UCSD-AML1 (cell line): Measurements from ENCODE around the gene CYP8B1.

Source experiments
- DNase-seq: peaks from one replicate; lab custom pipeline; 2025; ENCODE audit not compliant: unreplicated experiment; lab: John Stamatoyannopoulos, UW

The CYP8B1 gene

DNA sequence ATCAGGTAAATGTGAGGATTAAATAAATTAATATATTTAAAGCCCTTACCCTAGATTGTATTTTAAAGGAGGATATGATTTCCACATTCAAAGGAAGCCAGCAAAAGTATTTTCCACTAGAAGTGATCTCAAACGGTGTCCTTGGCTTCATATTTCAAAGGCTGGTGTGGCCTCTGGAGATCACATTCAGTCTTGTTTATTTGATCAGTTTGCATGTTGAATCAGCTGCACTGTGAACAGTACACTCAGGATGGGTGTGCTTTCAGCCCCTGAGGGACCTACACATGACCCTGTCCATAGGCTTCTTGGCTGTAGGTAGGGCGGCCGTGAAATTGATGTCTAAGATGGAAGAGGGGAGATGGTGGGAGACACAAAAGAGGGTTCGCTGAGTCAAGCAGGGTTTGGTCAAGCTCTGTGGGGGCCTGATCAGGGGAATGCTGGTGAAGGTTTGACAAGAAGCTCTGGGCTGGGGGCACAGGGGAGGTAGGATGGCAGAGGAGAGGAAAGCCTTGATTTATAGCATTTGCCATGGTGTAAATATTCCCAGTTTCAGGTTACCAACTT, 21.9 kb downstream of the CYP8B1 start:
- DNase-seq = no peak

DNA sequence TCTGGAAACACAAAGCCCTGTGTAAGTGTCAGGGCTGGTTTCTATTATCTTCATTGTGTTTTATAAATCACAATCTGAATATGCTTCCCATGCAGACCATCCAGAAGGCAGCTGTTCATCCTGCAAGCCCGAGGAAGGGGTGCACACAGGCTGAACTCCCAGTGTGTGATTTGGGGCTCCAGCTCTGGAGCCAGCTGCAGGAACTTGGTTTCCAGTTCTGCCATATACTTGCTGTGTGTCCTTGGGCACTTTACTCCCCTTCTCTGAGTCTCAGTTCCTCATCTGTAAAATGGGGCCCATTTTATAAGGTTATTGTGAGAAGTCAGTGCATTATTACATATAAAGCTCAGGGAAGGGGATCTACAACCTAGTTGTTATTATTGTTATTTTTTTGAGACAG, 22.6 kb downstream of the CYP8B1 start:
- no peak for DNase-seq

DNA sequence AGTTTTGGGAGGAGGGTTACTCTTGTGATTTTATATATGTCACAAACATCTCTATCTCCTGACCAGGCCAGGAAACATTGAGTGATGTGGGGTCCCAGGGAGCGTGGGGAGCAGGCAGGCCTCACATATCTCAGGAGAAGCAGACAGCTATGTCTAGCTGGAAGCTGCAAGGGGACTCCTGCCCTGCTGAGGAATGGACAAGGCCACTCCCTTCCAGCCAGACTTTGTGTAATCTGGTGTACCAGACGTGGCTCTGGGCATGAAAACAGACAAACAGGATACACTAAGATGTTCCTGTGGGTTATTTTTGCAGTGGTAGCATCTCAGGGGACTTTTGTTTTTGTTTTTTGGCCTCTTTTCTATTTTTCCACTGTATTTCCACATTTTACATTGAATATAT, 23.2 kb downstream of the CYP8B1 start:
- no peak for DNase-seq

DNA sequence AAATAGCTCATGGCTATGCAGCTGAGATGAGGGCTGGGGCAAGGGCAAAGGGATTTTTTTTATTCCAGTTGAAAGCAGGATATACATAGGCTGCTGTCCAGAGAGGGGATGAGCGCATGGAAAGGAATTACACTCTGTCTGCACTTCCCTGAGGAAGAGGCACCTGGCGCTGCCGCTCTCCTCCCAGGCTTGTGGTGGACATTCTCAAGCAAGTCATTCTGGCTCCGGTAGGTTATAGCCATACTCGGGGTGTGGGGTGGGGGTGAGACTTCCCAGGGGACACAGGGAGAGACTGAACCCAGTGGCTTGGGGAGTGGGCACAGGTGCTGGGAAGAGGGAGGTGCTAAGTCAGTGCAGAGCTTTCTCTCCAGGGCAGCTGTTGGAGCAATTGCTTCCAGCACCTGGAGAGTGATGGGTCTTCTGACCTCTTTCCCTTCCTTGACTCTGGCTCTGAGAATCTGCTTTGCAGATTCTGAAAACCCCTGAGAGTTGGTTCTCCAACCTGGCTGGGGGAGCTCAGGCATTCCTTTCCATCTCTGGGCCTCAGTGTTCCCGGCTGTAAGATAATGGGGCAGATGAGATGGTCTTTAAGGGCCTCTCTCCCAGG, 24.3 kb downstream of the CYP8B1 start:
- DNase-seq = no peak

DNA sequence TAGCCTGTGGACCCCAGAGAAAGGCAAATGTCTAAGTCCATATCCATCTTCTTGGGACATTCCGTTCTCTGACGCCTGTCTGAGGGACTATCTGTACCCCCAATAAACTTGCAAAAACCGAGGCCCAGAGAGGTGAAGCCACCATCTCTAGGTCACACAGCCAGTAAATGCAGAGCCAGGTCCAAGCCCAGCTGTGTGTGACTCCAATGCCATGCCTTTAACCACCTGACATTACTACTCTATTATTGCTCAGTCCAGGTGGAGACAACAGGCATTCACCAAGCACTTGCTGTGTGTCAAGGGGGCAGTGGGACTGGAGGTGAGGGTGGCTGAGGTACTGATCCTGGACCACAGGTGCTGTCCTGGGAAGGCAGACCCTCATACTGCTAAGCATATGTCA, 25.4 kb downstream of the CYP8B1 start:
- no peak for DNase-seq

DNA sequence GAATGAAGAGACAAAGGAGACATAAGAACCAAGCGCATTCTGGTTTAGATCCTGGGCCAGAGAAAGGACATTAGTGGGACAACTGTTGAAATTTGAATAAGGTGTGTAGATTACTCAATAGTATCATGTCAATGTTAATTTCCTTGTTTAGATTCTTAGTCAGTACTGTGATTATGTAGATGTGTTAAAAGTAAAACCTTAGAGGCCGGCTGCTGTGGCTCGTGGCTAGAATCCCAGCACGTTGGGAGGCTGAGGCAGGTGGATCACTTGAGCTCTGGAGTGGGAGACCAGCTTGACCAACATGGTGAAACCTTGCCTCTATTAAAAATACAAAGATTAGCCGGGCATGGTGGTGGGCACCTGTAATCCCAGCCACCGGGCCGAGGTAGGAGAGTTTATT, 26.7 kb downstream of the CYP8B1 start:
- no peak for DNase-seq

DNA sequence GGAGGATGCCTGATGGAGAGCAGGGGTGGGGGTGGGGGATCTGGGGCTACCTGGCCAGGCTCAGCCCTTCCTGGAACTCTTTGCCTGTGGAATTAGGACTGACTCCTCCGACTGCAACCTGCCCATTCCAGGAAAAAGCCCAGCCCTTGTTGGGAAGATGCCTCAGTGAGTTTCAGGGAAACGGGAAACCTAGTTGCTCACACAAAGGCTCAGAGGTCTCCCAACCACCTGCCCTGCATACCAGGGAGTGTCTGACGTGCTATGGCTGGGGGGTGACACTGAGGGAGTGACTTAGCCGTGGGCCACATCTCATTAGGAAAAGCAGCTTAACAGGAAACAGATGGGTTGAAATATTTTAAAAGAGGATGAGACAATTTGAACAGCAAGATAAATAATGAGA, 27.9 kb downstream of the CYP8B1 start:
- no peak for DNase-seq

DNA sequence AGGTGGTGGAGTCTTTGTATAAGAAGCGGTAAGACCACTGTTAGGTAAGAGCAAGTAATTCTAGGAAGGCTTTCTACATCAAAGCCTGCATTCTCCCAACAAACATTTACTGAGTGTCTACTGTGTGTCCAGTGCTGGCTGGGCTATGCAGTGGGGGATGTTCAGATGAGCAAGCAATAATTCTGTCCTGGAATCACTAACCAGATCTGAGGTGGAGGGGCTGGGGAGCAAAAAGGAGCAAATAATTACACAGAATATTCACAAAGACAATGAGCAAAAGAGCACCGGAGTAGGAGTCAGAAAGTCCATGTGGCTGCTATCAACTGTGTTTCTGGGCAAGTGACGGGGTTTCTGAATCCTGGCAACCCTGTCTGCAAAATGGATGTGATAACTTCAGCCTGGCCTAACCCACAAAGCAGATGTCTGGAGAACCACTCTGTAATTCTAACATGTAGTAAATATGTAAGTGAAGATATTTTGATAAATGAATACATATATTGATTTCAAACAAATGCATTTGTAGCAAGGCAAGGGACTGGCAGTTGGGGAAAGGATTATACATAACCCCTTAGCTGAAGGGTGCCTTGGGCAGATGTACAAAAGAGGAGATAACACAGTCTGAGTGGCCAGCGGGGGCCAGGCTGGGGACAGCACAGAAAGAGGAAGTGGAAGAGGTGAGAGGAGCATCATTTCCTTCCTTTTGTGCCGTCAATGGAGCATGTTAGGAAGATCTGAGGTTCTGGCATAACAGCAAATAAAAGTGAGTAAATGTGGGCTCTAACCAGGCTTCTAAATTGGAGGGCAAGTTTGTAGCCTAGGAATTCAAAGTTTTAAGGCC, 28.8 kb downstream of the CYP8B1 start:
- DNase-seq = no peak

DNA sequence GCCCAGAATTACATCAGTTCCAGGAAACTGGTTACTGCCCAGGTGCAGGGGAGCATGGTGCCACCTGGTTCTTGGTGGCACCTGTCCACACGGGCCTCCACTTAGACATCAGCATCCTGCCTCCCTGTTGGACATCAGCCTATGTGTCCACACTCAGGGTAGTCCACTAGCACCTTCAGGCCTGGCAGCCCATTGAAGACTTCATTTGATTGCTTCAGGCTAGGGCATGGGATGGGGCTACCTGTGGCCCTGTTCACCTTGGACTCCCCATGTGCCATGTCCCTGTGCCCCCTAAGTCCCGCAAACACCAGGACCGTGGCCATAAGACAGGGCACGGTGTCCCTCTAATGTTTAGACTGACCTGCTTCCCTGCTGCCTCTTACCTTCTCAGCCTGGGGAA, 30.9 kb downstream of the CYP8B1 start:
- no peak for DNase-seq

DNA sequence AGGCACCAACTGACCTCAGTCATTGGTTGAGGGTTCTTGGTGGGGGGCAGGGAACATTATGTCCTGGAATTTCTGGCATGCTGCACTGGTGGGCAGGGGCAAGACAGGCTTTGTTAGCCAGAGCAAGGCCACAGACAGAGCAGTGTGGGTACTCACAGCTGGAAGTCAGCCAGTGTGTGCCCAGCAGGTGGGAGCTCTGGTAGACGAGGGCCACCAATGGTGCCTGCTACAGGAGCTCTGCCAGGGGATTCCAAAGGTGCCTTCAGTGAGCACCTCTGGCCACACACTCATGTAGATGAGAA, 31.3 kb downstream of the CYP8B1 start:
- no peak for DNase-seq

DNA sequence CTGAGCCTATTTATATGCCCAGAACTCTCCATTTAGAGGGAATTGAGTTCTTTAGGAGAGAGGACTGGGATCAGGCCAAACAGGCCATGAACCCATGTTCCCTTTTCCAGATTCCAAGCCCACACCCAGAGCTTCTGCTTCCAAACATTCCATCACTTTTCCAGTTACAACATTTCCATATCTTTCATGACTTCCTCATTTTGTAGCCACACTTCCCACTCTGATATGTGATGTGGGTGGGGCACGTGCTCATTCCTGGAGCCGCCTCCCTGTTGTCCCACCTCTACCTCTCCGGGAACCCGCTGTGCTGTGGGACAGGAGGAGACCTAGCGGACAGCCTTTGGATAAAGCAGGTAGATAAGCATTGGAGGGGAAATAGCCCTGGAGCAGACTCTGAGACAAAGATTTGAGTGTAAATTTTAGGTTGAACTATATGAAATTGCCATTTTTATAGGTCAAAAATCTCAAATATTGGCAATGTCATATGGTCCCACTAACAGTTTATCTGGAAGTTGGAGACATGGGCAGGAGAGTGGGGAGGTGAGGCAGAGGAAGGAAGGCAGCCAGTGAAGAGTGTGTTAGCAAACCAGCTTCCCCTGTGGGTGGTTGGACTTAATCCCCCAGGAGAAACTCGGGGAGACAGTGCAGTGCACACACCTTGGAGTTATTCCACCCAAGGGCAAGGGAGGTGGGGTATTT, 31.8 kb downstream of the CYP8B1 start:
- DNase-seq = no peak

DNA sequence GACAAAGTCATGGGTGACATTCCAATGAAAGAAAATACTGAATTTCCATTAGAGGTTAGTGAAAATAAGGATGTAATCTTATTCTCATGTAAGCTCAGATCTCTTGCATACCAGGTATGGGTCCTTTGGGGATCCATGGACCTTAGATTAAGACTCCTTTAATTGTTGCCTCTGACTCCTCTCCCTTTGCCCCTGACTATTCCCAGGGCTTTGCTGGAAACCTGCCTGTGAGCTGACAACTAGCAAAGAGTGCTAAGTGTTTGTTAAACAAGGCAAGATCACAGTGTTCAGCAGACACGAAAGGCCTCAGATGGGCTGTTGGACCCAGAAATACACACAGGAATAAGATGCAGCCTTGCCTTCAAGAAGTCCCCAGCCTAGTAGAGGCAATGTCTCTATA, 34.3 kb downstream of the CYP8B1 start:
- DNase-seq = no peak

DNA sequence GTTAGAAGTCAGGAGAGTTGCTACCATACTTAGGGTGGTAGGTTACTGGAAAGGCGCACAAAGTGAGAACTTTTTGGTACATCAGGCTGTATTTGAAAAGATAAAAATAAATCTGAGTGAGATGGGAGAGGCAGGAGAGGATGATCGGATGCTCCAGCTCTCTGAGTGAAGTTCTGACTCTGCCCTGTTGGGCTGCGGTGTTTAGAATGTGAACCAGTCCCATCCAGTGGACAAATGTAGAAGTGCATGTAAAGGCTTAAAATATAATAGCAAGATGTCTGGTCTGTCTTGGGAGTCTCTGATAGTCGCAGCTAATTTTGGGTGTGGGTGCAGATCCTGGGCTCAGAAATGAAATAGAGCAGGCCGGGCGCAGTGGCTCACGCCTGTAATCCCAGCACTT, 36.1 kb downstream of the CYP8B1 start:
- no peak for DNase-seq

DNA sequence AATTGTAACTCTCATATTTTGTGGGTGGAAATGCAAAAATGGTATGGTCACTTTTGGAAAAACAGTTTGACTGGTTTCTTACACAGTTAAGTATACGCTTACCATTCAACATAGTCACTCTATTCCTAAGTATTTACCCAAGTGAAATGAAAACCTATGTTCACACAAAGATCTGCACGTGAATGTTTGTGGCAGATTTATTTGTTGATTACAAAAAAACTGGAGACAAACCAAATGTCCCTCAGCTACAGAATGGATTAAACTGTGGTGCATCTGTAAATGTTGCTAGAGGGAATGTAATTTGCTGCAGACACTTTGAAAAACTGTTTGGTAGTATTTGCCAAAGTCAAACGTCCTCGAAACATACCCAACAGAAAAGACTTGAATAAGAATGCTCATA, 37.1 kb downstream of the CYP8B1 start:
- DNase-seq = no peak

DNA sequence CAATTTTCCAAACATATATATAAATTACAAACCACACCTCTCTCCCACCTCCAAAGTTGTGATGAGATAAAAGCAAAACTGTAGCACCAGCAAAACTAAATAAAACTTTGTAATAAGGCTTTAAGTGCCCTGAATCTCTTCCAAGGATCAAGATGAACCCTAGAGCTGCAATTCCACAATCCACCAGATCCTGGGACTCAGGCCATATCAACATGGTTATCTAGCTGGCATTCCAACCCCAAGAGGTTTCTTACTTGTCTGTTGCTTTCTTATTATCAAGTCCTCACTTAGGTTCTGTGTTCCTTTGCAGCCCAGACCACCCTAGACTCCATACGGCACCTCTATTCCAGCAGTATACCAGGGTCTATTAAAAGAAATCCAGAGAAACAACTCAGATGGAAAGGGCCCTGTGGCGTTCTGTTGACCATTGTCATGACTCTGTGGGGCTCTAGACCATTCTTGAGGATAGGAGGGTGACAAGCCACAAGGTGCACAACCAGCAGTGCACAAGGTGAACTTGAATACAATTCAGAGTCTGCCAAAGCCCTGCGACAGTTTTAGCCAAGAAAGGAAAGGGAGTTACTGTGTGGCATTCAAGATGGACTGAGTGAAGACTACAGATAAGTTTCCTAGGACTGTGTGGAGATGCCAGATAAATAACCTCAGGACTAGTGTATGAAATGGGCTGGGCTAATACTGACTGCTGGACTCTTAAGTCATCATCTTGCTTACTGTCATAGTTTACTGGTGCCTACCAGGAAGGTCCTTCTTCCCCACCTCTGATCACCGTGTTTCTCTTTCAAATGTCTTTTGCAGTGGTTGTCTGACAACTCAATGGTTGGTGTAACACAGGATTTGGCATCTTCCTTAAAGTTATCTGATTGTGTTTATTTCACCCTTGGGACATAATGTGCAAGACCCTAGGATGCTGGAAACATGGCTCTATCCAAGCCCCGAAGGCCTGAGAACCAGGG, 39.2 kb downstream of the CYP8B1 start:
- no peak for DNase-seq

DNA sequence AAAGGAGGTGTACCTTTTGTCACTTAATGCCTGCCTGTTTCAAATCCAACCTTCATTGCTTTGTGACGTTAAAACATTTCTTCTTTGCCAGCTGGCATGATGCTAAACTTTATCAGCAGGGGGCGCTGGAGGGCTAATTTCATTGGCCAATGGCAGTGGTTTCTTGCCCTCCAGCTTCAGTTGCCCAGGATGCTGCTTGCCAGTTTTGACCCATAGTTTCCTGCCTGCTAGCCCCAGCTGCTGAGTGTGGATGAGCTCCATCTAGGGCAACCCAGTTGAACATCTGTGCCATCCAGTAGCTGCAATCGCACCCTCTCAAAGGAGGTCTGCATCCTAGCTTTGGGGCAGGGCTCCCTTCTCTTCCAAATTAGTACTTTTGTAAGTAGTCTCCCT, 44.4 kb downstream of the CYP8B1 start:
- DNase-seq = peak; percentile 71

DNA sequence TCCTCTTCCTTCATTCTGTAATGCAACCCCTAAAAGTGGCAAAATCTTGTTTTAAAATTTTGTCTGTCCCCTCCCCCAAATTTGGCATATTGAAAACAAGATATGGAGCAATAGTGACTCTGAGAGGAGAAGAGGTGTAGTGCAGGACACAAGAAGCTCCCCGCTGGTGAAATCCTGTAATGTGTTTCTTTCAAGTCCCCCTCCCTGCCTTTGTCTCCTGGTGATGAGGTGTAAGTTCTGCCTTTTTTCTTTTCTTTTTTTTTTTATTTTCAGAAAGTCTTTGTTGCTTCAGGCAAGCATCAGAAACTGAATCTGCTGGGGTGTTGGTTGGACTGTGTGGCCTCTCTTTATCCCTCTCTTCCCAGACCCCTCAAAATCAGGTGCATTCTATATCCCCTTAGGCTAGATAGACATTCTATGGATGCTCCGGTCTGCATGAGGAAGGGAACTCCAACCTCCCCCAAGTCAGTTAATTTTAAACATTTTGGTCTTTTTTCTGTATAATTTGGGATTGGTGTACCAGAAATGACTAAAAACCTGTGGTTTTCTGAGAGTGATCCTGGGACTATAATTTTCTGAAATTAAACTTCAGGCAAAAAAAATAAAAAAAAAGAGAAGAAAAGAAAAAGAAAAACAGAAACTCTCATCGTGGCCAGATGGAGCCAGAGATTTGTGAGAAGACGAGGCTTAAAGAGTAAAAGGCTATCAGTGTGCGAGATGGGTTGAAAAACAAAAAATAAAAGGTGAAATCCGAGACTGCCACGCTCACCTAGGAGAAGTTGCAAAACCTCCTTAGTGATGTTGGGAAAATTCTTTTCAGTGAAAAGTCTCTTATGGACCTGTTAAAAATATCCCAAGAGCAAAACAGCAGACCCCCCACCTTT, 45.0 kb downstream of the CYP8B1 start:
- no peak for DNase-seq

DNA sequence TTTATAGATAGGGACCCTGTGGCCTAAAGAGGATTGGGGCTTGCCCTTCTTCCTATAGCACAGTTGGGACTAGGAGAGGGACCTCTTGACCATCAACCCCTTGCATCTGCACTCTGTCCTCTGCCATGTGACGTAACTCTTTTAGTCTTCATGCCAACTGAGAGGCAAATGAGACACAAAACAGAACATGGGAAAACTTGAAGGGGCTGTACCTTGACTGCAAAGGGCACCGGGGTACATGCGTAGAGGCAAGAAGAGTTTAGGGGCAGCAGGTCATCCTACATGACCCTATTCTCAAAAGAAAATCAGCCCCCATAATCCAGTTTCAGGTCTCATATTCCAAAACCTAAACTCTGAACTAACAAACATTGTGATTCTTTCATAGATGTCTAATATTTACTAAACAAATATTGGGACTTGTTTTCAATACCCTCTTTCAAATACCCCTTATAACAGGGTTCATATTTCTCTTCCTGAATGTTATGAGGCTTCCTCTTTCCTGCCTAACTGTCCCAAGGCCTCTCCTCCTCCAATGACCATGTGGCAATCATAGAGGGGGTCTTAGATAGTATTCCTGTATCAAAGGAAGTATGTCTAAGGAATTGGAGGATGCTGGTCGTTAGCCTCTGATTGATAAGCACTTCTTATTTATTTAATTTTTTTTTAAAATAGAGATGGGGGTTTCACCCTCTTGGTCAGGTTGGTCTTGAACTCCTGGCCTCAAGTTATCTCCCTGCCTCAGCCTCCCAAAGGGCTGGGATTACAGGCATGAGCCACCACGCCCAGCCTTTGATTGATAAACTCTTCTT, 45.8 kb downstream of the CYP8B1 start:
- no peak for DNase-seq

DNA sequence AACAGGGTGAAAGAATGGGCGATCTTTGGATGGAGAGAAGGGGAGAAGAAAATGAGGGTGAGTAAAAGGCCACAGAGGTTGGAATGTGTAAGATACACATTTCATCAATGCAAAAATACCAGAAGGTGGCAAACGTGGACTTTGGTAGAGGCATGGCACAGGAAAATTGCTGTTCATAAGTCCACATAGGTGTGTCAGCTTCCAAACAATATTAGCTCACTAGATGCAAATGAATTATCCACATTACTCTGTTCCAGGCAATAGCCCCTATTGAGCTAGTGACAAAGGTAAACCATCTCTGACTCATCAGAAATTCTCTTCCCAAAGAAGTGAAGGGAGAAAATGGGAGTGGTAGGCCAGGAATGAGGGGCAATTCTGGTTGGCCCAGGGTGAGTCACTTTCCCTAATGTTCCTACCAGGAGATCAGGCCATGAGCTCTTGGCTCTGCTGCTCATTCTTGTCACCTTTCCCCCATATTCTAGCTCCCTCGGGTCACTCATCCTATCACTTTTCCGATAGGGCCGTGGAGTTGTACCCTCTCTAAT, 46.5 kb downstream of the CYP8B1 start:
- no peak for DNase-seq
